A673 (cell line): ENCODE data around the gene ETV6.

Experiments
- EZH2 ChIP-seq: fragments of 200-600 bp; sonication (generic); IDR thresholded peaks from 2 replicates; pipeline ENCODE4 v1.6.1; 2017; ENCODE audit warnings: borderline replicate concordance, low read depth, mild to moderate bottlenecking, mixed read lengths, antibody characterized with exemption, low read length; ENCODE audit not compliant: poor library complexity, severe bottlenecking
- TF ChIP-seq, protein P1 (sequence below): fragments of 300-800, 200-600 bp; sonication (generic); conservative IDR thresholded peaks from 2 replicates; pipeline ENCODE4 v1.5.1; 2017; ENCODE audit warnings: low read depth, mild to moderate bottlenecking, antibody characterized with exemption, low read length, moderate library complexity, mixed read lengths

DNA sequence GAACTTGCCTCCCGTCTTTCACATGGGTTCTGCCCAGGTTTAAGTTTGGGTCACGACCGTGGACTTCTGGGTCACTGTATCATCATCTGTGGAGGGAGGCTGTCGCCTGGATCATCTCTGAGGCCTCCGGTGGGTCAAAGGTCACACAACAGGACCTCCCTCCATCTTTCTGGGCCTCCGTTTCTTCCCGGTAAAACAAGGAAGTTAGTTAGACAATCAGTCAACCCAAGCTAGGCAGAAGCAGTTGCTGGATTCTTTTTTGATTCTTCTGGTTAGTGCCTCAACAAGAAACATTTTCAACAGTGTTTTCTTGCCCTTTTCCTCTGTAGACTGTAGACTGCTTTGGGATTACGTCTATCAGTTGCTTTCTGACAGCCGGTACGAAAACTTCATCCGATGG lies 234.6 kb downstream of the ETV6 start:
- TF ChIP-seq, protein P1, sequence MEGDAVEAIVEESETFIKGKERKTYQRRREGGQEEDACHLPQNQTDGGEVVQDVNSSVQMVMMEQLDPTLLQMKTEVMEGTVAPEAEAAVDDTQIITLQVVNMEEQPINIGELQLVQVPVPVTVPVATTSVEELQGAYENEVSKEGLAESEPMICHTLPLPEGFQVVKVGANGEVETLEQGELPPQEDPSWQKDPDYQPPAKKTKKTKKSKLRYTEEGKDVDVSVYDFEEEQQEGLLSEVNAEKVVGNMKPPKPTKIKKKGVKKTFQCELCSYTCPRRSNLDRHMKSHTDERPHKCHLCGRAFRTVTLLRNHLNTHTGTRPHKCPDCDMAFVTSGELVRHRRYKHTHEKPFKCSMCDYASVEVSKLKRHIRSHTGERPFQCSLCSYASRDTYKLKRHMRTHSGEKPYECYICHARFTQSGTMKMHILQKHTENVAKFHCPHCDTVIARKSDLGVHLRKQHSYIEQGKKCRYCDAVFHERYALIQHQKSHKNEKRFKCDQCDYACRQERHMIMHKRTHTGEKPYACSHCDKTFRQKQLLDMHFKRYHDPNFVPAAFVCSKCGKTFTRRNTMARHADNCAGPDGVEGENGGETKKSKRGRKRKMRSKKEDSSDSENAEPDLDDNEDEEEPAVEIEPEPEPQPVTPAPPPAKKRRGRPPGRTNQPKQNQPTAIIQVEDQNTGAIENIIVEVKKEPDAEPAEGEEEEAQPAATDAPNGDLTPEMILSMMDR, result no peak
- no peak for TF ChIP-seq EZH2
